HG02588 (cell line): Measurements from ENCODE around the gene PDLIM4.

ENCODE experiments used
- ATAC-seq: cut with Tn5 transposase; IDR thresholded peaks from one replicate; pipeline ENCODE4 v1.9.1; 2021; ENCODE audit warnings: mild to moderate bottlenecking, moderate library complexity; ENCODE audit not compliant: unreplicated experiment

The PDLIM4 gene, protein sequence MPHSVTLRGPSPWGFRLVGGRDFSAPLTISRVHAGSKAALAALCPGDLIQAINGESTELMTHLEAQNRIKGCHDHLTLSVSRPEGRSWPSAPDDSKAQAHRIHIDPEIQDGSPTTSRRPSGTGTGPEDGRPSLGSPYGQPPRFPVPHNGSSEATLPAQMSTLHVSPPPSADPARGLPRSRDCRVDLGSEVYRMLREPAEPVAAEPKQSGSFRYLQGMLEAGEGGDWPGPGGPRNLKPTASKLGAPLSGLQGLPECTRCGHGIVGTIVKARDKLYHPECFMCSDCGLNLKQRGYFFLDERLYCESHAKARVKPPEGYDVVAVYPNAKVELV

GRCh38 chr5:132257131-132258101, at the start of gene PDLIM4:
TSS of gene PDLIM4 (plus strand) at chr5:132257696. CDS start at chr5:132257735, 39 bp downstream.
- no peak for ATAC-seq

DNA sequence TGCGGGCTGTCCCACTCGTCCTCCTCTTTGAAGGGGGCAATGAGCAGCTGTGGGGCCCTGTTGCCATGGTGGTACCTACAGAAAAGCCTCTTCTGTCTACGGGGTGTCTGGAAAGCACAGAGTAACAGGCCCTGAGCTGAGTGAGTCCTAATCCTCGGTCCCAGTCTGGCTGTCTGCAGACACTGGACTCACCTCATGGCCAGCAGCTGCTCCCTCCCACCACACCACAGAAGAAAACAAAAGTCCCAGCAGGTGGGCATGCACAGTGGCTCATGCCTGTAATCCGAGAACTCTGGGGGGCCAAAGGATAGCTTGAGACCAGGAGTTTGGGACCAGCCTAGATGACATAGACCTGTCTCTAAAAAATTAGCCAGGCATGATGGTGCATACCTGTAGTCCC, 49.7 kb upstream of the PDLIM4 start:
- ATAC-seq, result no peak

GRCh38 chr5:132209131-132209530, 48.4 kb upstream of the PDLIM4 start:
- no peak for ATAC-seq

DNA sequence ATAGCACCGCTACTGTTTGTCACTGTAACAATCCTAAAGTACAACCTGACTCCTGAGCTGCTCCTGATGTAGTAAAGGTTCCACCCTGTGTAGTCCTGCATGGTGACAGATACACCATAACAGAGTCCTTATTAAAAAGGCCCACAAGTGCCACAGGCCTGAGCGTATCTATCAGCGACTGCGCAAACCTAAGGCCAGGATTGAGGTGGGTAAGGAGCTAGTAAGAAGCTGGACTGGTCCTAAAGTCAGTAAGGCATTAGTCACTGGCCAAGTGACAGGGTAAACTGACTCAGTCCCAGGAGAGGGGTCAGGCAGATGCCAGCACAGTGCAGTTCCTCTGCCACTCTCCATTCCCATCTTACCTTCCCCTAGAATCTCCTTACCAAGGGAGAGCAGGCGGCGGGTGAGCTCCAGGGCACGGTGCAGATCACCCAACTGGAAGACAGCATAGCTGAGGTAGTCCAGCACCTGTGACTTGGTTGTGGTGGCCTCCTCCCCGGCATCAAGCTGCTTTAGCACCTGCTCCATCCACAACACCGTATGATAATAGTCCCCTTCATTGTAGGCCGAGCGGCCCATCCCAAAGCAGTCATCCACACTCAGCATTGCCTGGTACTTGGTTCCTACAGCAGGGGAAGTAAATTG, 47.5 kb upstream of the PDLIM4 start:
- ATAC-seq, result no peak

GRCh38 chr5:132210944-132211343, 46.6 kb upstream of the PDLIM4 start:
- no peak for ATAC-seq

- ATAC-seq, result no peak
Measured at GRCh38 chr5:132211787-132212186, 45.7 kb upstream of the PDLIM4 start.

DNA sequence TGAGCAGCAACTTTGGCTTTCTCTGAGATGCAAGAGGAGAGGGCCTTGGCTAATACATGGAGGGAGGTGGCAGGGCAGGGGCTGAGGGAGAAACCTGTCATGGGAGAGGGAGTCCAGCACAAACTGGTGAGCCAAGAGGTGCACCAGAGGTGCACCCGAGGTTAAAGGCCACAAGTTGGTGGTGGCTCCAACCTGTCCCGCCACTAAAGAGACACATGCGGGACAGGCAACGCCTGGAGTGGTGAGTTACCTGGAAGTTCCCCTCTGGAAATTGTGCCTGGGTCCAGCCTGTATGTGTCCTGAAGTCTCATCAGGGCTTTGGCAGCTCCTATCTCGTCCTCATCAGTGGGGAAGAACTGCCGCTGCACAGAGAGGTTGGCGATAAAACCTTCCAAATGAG, 43.8 kb upstream of the PDLIM4 start:
- no peak for ATAC-seq

GRCh38 chr5:132214491-132214890, 43.0 kb upstream of the PDLIM4 start:
- no peak for ATAC-seq

DNA sequence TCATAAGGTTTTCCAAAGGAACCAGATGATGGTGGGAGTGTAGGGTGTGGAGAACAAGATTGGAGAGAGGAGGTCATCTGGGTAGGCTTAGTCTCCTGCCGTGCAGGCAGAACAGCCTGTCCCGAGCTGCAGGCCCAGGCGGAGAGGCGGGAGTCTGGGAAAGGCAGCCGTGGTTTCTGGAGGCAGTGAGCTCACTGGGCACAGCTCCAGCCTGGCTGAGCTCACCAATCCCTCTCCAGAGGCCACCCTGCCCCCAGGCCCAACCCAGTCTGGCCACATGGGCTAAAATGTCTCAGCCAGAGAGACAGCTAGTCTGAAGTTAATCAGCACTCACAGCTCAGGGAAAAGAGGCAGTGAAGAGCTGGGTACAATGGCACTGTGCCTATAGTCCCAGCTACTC, 42.2 kb upstream of the PDLIM4 start:
- no peak for ATAC-seq

GRCh38 chr5:132218321-132218720, 39.2 kb upstream of the PDLIM4 start:
- ATAC-seq, result no peak

DNA sequence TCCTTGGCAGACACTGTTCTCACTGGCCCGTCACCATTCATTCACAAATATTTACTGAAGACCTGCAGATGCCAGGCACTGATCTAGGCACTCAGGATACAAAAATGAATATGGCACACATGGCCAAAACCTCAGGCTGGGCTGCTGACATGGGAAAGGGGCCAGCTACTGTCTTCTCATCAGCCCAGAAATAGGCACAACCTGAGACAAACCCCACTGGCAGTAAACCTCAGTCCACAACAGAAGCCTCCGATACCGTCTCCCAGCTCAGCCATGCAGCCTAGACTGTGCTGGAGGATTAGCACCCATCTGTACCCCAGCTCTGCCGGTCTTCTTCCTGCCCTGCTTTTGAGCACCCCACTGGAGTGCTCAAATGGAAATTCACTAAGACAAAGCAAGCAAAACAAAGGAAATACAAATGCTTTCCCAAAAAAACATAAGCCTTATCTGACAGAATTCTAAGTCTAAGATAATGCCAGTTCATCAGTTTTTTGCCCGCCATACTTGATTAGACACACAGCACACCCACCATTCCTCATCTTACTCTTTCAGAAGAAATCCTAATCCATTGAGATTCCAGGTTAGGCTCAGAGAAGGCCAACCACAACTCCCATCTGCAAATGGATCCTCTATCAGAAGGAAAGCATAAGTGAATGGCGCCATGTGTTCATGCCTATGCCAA, 38.1 kb upstream of the PDLIM4 start:
- no peak for ATAC-seq

GRCh38 chr5:132219981-132220380, 37.5 kb upstream of the PDLIM4 start:
- ATAC-seq, result no peak

DNA sequence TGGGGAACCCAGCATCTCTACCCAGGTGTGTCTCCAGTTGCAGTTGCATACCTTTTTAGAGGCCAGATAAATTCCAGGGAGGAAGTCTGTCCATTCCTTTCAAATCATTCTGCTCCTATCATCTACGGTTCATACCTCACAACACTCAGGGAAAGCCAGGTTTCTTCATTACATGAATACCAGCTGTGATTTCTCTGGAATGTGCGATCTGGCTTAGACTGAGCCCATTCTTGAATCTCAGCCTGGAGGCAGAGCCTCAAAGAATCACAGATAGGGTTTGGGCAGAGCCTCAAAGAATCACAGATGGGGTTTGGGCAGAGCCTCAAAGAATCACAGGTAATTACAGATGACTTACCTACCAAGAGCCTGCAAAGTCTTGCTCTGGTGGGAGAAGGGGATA, 37.0 kb upstream of the PDLIM4 start:
- ATAC-seq, result no peak

- peak; percentile 8 for ATAC-seq
Measured at GRCh38 chr5:132221781-132222648, 35.5 kb upstream of the PDLIM4 start.

DNA sequence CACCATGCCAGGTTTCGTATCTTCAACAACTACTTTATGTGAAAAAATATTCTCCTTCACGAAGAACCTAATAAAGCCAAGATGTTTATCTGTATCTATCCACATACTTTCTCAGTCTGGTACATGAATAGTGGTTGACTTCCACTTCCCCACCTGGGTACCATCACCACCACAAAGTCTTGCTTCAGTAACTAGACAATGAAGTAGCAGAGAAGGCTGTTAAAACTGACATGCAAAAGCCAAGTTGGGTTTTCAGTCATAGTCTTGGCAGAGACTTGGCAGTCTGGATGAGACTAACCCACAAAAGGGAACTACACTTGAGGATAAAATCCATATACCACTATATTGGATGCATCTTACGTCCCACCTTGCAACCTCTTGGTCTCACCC, 34.9 kb upstream of the PDLIM4 start:
- ATAC-seq, result peak; percentile 70

- ATAC-seq, result no peak
Measured at GRCh38 chr5:132223861-132224260, 33.6 kb upstream of the PDLIM4 start.

DNA sequence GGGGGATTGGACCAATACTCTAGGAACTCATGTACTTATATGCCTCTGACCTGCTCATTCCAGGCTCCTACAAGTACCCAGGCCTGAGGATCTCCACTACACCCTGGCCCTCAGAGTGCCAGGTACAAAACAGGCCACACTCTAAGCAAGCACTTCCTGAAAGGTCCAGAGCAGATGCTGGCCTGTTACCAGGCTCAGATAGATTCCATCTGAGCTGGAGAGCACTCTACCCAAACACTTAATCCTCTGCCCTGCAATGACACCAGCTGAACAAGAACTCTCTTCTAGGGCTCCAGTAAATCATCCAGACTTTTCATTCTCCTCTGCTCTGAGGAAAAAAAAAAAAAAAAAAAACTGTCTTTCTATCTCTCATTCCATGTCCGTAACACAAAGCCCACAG, 32.8 kb upstream of the PDLIM4 start:
- ATAC-seq, result no peak

DNA sequence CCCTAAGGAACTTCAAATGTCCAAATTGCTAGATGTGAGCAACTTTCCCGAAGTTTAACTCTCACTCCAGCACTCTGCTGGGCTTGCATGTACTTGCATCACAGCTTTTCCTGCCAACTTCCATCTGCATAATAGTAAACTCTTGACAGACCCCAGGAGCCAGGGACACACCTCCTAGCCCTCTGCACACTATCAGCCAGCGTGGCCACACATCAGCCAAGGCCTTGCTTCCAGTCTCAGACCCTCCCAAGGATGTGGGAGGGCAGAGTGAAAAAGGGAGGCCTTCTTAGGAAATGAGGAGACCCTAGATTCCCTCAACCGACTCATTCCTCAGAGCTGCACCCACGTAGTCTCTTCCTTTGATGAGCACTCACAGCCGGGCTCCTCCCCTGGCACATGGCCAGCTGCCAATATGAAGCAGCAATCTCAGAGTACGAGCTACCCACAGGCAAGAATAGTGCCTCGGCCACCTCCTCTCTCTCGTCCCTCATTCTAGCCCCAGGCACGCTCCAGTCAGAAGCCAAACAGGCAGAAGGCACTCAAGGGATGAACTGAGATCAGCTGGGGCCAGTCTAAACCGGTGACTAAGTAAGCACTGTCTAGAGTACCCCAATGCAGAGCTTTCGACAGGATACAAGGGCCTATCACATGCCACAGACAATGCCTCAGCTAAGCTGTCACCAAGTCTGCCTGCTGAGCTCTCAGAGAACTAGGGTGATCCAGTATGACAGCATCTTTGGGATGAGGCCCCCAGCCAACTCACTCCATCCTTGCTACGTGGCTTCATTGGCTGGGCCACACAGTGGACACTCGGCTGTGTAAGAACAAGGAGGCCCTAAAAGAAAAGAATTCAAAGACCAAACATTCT, 32.1 kb upstream of the PDLIM4 start:
- no peak for ATAC-seq
